A673 (cell line): ENCODE data around the gene CXCR5. TPM values are rescaled to one million over a fixed set of nuclear protein-coding genes. Genes with fewer than 3 reads are reported as not detected.

Experiments
- BruUV-seq: library from RNA; stranded (reverse); fragments of 400-500 nt; replicated peaks from 2 replicates; lab custom pipeline; 2021; lab: Mats Ljungman, UMichigan
- CTCF ChIA-PET: fragments of 300-600 bp; sonication (Branson Sonifier 250); formaldehyde crosslinking; loops from one replicate; lab custom pipeline; 2022; ENCODE audit warnings: antibody characterized with exemption; lab: Charles Lee
- POLR2A ChIA-PET: fragments of 300-600 bp; sonication (Branson Sonifier 250); formaldehyde crosslinking; loops from one replicate; lab custom pipeline; 2022; ENCODE audit warnings: antibody characterized with exemption; ENCODE audit not compliant: low non-redundant PET; lab: Charles Lee
- DNase-seq: peaks from one replicate; pipeline ENCODE4 v3.0.0-alpha.2; 2015; ENCODE audit warnings: low spot score
- H3K27ac ChIP-seq: fragments of 200-600 bp; sonication (generic); 2 replicates; pipeline ENCODE4 v1.5.1; 2016; ENCODE audit warnings: mixed run types, low read depth, mild to moderate bottlenecking, mixed read lengths, antibody characterized with exemption, low read length; ENCODE audit not compliant: poor library complexity, severe bottlenecking
- H3K27me3 ChIP-seq: fragments of 200-600 bp; sonication (generic); replicated peaks from 2 replicates; pipeline ENCODE4 v1.6.1; 2017; ENCODE audit warnings: mixed run types, low read depth, mild to moderate bottlenecking, mixed read lengths, antibody characterized with exemption, low read length; ENCODE audit not compliant: insufficient read depth, poor library complexity
- H3K36me3 ChIP-seq: fragments of 200-600 bp; sonication (generic); 2 replicates; pipeline ENCODE4 v1.6.1; 2016; ENCODE audit warnings: mixed run types, mild to moderate bottlenecking, mixed read lengths, antibody characterized with exemption, low read length; ENCODE audit not compliant: insufficient read depth, poor library complexity, severe bottlenecking
- H3K4me1 ChIP-seq: fragments of 200-600 bp; sonication (generic); 2 replicates; pipeline ENCODE4 v1.6.1; 2017; ENCODE audit warnings: mixed run types, mild to moderate bottlenecking, mixed read lengths, antibody characterized with exemption, low read length; ENCODE audit not compliant: insufficient read depth, poor library complexity, severe bottlenecking
- H3K4me3 ChIP-seq: fragments of 200-600 bp; sonication (generic); 2 replicates; pipeline ENCODE4 v1.5.1; 2016; ENCODE audit warnings: low read depth, mixed run types, mild to moderate bottlenecking, mixed read lengths, low read length; ENCODE audit not compliant: poor library complexity, severe bottlenecking
- H3K9me3 ChIP-seq: fragments of 200-600 bp; sonication (generic); 2 replicates; pipeline ENCODE4 v1.6.1; 2016; ENCODE audit warnings: mixed run types, low read depth, mild to moderate bottlenecking, mixed read lengths, antibody characterized with exemption, low read length; ENCODE audit not compliant: poor library complexity, severe bottlenecking
- CTCF ChIP-seq: fragments of 300-800, 200-600 bp; sonication (generic); conservative IDR thresholded peaks from 2 replicates; pipeline ENCODE4 v1.5.1; 2017; ENCODE audit warnings: low read depth, mild to moderate bottlenecking, antibody characterized with exemption, low read length, moderate library complexity, mixed read lengths
- EZH2 ChIP-seq: fragments of 200-600 bp; sonication (generic); IDR thresholded peaks from 2 replicates; pipeline ENCODE4 v1.6.1; 2017; ENCODE audit warnings: borderline replicate concordance, low read depth, mild to moderate bottlenecking, mixed read lengths, antibody characterized with exemption, low read length; ENCODE audit not compliant: poor library complexity, severe bottlenecking
- intact Hi-C: fragments of 100-400 bp; cut with micrococcal nuclease; formaldehyde crosslinking; loops from one replicate; pipeline ENCODE4 v1.10.0; 2022; ENCODE audit not compliant: unreplicated experiment
- total RNA-seq: library from RNA; stranded (reverse); gene quantifications from 2 replicates; pipeline ENCODE4 v1.2.3, GENCODE V29; 2021

The CXCR5 gene
- total RNA-seq, 1 experiment from 2014 or later: not detected

DNA sequence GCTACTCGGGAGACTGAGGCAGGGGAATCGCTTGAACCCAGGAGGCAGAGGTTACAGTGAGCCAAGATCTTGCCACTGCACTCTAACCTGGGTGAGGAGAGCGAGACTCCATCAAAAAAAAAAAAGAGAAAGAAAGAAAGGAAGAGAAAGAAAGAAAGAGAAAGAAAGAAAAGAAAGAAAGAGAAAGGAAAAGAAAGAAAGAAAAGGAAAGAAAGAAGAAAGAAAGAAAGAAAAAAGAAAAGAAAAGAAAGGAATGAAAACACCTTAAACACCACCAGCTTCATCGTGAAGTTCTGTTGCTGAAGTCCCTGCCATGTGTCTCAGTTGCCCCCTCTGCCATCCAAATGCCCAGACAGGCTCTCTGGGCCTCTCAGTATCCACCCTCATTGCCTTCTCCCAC is 9.9 kb upstream of the CXCR5 start:
- BruUV-seq: no TSS peak
- Histone ChIP-seq H3K4me1 (no peaks in the 10 kb centered on the region), H3K9me3 (no peaks in the 10 kb centered on the region), H3K36me3 (no peaks in the 10 kb centered on the region), H3K4me3 (no peak overlapping the region), H3K27ac (no peak overlapping the region), H3K27me3 (no peaks in the 10 kb centered on the region)
- ChIA-PET CTCF (interaction anchor here (0.6 kb wide), 1 partner anchor 215 kb away, joined by 7 read pairs; no protein-coding TSS in a partner anchor), POLR2A (no interaction called here)
- DNase-seq: no peak
- TF ChIP-seq CTCF: no peak
- TF ChIP-seq EZH2: no peak
- intact Hi-C loops: no loop called here

GRCh38 chr11:118876286-118876685 is 7.4 kb upstream of the CXCR5 start:
- no peaks in the 10 kb centered on the region for H3K9me3 ChIP-seq
- no peaks in the 10 kb centered on the region for H3K36me3 ChIP-seq
- ChIA-PET CTCF (no interaction called here), POLR2A (no interaction called here)
- H3K27me3 ChIP-seq: no peaks in the 10 kb centered on the region
- intact Hi-C loops: no loop called here
- no peaks in the 10 kb centered on the region for H3K4me1 ChIP-seq
- no TSS peak for BruUV-seq
- no peak for DNase-seq
- H3K4me3 ChIP-seq: no peak overlapping the region
- TF ChIP-seq EZH2 (no peak), CTCF (no peak)
- H3K27ac ChIP-seq: no peak overlapping the region

DNA sequence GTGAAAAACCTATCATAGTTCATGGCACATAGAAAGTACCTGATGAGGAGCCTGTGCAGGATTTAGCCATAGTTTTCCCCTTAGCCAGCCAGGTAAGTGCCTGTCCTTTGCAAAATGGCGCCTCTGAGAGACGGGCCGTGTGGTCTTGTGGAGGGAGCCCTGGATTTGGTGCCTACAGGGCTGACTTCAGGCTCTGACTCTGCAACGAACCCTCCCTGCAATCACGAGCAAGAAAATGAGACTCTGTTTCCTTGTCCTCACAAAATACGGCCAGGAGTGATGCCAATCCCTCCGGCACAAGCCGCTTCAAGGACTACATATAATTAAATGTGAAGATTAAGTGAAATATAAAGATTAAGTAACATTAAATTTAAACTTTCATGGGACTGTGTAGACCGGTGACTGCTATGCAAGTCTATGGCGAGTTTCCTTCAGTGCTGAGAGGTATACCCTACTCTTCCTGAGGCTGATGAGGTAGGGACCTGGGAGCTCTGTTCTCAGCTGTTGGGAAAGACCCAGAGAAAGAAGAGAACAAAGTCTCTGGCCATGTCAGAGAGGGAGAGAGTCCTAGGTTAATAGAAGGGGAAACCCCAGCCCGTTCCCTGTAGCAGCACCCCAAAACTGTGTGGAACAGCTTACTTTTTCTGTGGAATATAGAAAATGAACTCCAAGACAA is 6.1 kb upstream of the CXCR5 start:
- no peak for DNase-seq
- TF ChIP-seq CTCF (no peak), EZH2 (no peak)
- intact Hi-C loops: no loop called here
- no peak overlapping the region for H3K27ac ChIP-seq
- no peaks in the 10 kb centered on the region for H3K9me3 ChIP-seq
- no peaks in the 10 kb centered on the region for H3K36me3 ChIP-seq
- ChIA-PET CTCF (interaction anchor here (0.7 kb wide), 1 partner anchor 298 kb away, joined by 3 read pairs; no protein-coding TSS in a partner anchor), POLR2A (no interaction called here)
- H3K4me1 ChIP-seq: no peaks in the 10 kb centered on the region
- no peaks in the 10 kb centered on the region for H3K27me3 ChIP-seq
- no TSS peak for BruUV-seq
- H3K4me3 ChIP-seq: no peak overlapping the region
